Measurements from ENCODE around the gene VSIR. TPM values are rescaled to one million over a fixed set of nuclear protein-coding genes. Genes with fewer than 3 reads are reported as not detected.

Gene VSIR
- total RNA-seq, 3 donors from 2014 or later (not counting 1 experiment from before 2014, with no cell fraction given) = 134 to 193 (median 178) TPM

- WGBS (ENCODE audit: insufficient coverage) = 90% methylated on average over 26 of the region's 26 CpGs
- Histone ChIP-seq H3K27ac (ENCODE audit: low read length) (no peak overlapping the region), H3K27me3 (ENCODE audit: control insufficient read depth, insufficient read depth, low read length) (no peaks in the 10 kb centered on the region), H3K36me3 (ENCODE audit: control insufficient read depth, insufficient read depth, low read length) (peaks cover 76% of the 10 kb centered on the region), H3K4me1 (ENCODE audit: control insufficient read depth, insufficient read depth, low read length) (peaks cover 83% of the 10 kb centered on the region), H3K9me3 (ENCODE audit: control insufficient read depth, insufficient read depth, low read length) (no peaks in the 10 kb centered on the region), H3K4me3 (ENCODE audit: low read length) (no peak overlapping the region)
- Mint-ChIP-seq H3K27ac (peak overlapping the region; percentile 81 to 92), H3K4me3 (peak overlapping the region; percentile 41), H3K9me3 (no peaks in the 10 kb centered on the region), H3K27me3 (ENCODE audit: low read depth in 2 of 2) (no peaks in the 10 kb centered on the region), H3K36me3 (peaks cover 2% of the 10 kb centered on the region), H3K4me1 (peaks cover 63 to 77% of the 10 kb centered on the region in 2 donors)
- no peak for TF ChIP-seq CTCF (IDR thresholded peaks at IDR 0.05)
- peak in 1 of 2 donors; percentile 31 for DNase-seq
- ATAC-seq = no peak
- intact Hi-C loops (cut with micrococcal nuclease) = no loop called here
Measured at GRCh38 chr10:71761541-71762113, 11.7 kb downstream of the VSIR start.

- ATAC-seq (peak; percentile 59 to 80 (median 77)), DNase-seq (peak in 1 of 2 donors; percentile 41)
- H3K36me3 Mint-ChIP-seq = peaks cover 8% of the 10 kb centered on the region
- Histone ChIP-seq H3K27ac (ENCODE audit: low read length) (peak overlapping the region; percentile 37), H3K4me1 (ENCODE audit: control insufficient read depth, insufficient read depth, low read length) (peaks cover 83% of the 10 kb centered on the region), H3K36me3 (ENCODE audit: control insufficient read depth, insufficient read depth, low read length) (peaks cover 75% of the 10 kb centered on the region), H3K9me3 (ENCODE audit: control insufficient read depth, insufficient read depth, low read length) (no peaks in the 10 kb centered on the region), H3K4me3 (ENCODE audit: low read length) (no peak overlapping the region), H3K27me3 (ENCODE audit: control insufficient read depth, insufficient read depth, low read length) (no peaks in the 10 kb centered on the region)
- peaks cover 63 to 77% of the 10 kb centered on the region in 2 donors for H3K4me1 Mint-ChIP-seq
- no peaks in the 10 kb centered on the region for H3K9me3 Mint-ChIP-seq
- intact Hi-C loops (cut with micrococcal nuclease) = no loop called here
- peak overlapping the region; percentile 41 for H3K4me3 Mint-ChIP-seq
- TF ChIP-seq CTCF (IDR thresholded peaks at IDR 0.05) = no peak
- peak overlapping the region; percentile 81 to 92 for H3K27ac Mint-ChIP-seq
- WGBS (ENCODE audit: insufficient coverage) = 63% methylated on average over 3 of the region's 3 CpGs
- H3K27me3 Mint-ChIP-seq (ENCODE audit: low read depth in 2 of 2) = no peaks in the 10 kb centered on the region
Measured at GRCh38 chr10:71761105-71761511, 12.2 kb downstream of the VSIR start.

- intact Hi-C loops (cut with micrococcal nuclease) = no loop called here
- peaks cover 87% of the 10 kb centered on the region for H3K4me1 ChIP-seq (ENCODE audit: control insufficient read depth, insufficient read depth, low read length)
- H3K4me3 ChIP-seq (ENCODE audit: low read length) = no peak overlapping the region
- Mint-ChIP-seq H3K27me3 (ENCODE audit: low read depth in 2 of 2) (no peaks in the 10 kb centered on the region), H3K4me3 (no peak overlapping the region), H3K27ac (peak overlapping the region; percentile 52 to 58), H3K9me3 (no peaks in the 10 kb centered on the region), H3K36me3 (peaks cover 9% of the 10 kb centered on the region), H3K4me1 (peaks cover 47 to 71% of the 10 kb centered on the region in 2 donors)
- 53% methylated on average over 11 of the region's 11 CpGs for WGBS (ENCODE audit: insufficient coverage)
- no peaks in the 10 kb centered on the region for H3K9me3 ChIP-seq (ENCODE audit: control insufficient read depth, insufficient read depth, low read length)
- no peaks in the 10 kb centered on the region for H3K27me3 ChIP-seq (ENCODE audit: control insufficient read depth, insufficient read depth, low read length)
- peak overlapping the region; percentile 42 for H3K27ac ChIP-seq (ENCODE audit: low read length)
- DNase-seq (peak in 1 of 2 donors; percentile 50), ATAC-seq (no peak)
- no peak for TF ChIP-seq CTCF (IDR thresholded peaks at IDR 0.05)
- peaks cover 86% of the 10 kb centered on the region for H3K36me3 ChIP-seq (ENCODE audit: control insufficient read depth, insufficient read depth, low read length)
Measured at GRCh38 chr10:71757399-71757922, 15.9 kb downstream of the VSIR start.

Data from natural killer cell (primary cell).